Colonic mucosa (tissue), 4 donors: Measurements from ENCODE around the gene CYBB. TPM values are rescaled to one million over a fixed set of nuclear protein-coding genes. Genes with fewer than 3 reads are reported as not detected.

Experiments used
- DNase-seq: peaks from one replicate; pipeline ENCODE4 v3.0.0-alpha.2; 2020
- H3K27ac ChIP-seq: fragments of 200-600 bp; one replicate; pipeline ENCODE4 v1.8.0; 2021
- H3K27me3 ChIP-seq: fragments of 200-600 bp; one replicate; pipeline ENCODE4 v1.8.0; 2021
- H3K36me3 ChIP-seq: fragments of 200-600 bp; one replicate; pipeline ENCODE4 v1.8.0; 2021
- H3K4me1 ChIP-seq: fragments of 200-600 bp; one replicate; pipeline ENCODE4 v1.8.0; 2021; ENCODE audit warnings: mild to moderate bottlenecking
- H3K4me3 ChIP-seq: fragments of 200-600 bp; one replicate; pipeline ENCODE4 v1.8.0; 2021
- H3K9ac ChIP-seq, 2 donors: one replicate each; pipeline ENCODE4 v1.7.0; 2013; ENCODE audit warnings: control low read depth in 2 of 2, low read depth in 2 of 2, low read length in 2 of 2
- H3K9me3 ChIP-seq: fragments of 200-600 bp; one replicate; pipeline ENCODE4 v1.8.0; 2021
- CTCF ChIP-seq: fragments of 200-600 bp; IDR thresholded peaks from one replicate; pipeline ENCODE4 v1.8.0; 2022; ENCODE audit warnings: antibody characterized with exemption, mild to moderate bottlenecking
- intact Hi-C: fragments of 100-400 bp; cut with DNase I; formaldehyde crosslinking; loops from one replicate; pipeline ENCODE4 v1.14.1; 2022
- total RNA-seq, 2 donors: library from RNA; stranded (reverse); fragmentation: NEBNext Ultra II Directional in 1 of 2; extraction: Animal tissue kit (Norgen Biotek cat#: 25700) in 1 of 2; gene quantifications; one replicate each; pipeline ENCODE4 v1.2.1, GENCODE V29; 2021
- donor health status: healthy.
- donor health status: DM: no; HTN: no; CAD: no.
- donor health status: DM: no; HTN: no; CAD: no.

Gene CYBB
- total RNA-seq, 2 donors from 2014 or later, result 7.7 to 18.6 TPM

DNA sequence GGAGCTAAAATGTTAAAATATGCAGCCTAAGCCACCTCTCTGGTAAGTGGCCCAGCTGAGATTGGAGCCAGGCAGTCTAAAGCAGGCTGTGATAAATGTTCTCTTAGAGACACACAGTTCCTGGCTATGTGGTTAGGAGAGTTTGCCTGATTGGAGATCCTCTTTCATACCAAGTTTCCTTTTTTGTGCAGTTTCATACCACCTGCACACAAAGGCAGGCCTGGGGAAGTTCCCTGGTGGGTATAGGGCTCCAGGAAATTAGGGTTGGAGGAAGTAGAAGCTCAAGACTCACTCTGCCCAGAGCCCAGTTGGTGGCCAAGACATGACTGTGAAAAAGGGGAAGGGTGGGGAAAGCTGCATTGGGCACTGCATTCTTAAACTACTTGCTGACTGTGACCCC is 16.9 kb downstream of the CYBB start:
- Histone ChIP-seq H3K27me3 (no peaks in the 10 kb centered on the region), H3K9ac (no peak overlapping the region), H3K9me3 (no peaks in the 10 kb centered on the region), H3K4me1 (no peaks in the 10 kb centered on the region), H3K4me3 (no peak overlapping the region), H3K36me3 (no peaks in the 10 kb centered on the region), H3K27ac (no peak overlapping the region)
- no peak for TF ChIP-seq CTCF
- intact Hi-C loops, result no loop called here
- no peak for DNase-seq

DNA sequence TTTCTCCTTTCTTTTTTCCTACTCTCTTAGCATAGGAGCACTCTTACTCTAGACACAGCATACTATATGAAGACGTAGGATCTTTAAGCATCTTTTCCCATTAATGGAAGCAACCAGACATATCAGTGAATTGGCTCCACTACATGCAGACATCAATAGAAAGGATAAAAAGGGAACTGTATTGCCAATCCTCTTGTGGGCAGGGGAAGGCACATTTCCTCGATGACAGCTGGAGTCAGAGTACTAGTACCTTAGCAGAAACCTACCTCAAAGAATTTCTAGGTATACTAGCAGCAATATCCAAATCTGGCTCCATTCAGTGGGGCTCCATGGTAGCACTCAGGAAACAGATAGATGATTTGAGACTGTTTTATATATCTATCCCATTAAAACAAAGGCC is 20.1 kb downstream of the CYBB start:
- Histone ChIP-seq H3K27me3 (no peaks in the 10 kb centered on the region), H3K4me1 (no peaks in the 10 kb centered on the region), H3K4me3 (no peak overlapping the region), H3K9me3 (no peaks in the 10 kb centered on the region), H3K9ac (no peak overlapping the region), H3K36me3 (no peaks in the 10 kb centered on the region), H3K27ac (no peak overlapping the region)
- TF ChIP-seq CTCF, result no peak
- no peak for DNase-seq
- intact Hi-C loops, result no loop called here

- intact Hi-C loops, result no loop called here
- no peak for TF ChIP-seq CTCF
- H3K9ac ChIP-seq, result no peak overlapping the region
Measured at GRCh38 chrX:37800717-37801116, 20.9 kb downstream of the CYBB start.

DNA sequence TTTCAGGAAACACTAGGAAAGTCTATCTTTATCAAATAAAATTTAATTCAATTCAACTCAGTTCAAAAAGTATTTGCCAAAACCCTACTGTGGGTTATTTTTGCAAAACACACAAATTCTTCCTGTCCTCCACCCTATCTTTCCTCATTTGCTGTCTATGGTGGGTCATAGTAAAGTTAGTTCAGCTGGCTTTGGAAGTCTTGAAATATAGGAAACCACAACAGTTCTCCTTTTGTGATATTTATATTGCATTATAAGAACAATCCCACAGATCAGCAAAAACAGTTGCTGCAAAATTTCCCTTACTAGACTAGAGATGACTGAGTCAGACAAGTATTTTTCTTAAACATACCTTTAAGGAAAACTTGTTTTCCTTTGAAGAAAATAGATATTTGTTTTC is 22.2 kb downstream of the CYBB start:
- no peaks in the 10 kb centered on the region for H3K27me3 ChIP-seq
- no peak for DNase-seq
- H3K27ac ChIP-seq, result no peak overlapping the region
- H3K4me1 ChIP-seq, result no peaks in the 10 kb centered on the region
- H3K36me3 ChIP-seq, result no peaks in the 10 kb centered on the region
- no peak for TF ChIP-seq CTCF
- H3K4me3 ChIP-seq, result no peak overlapping the region
- no peak overlapping the region for H3K9ac ChIP-seq
- intact Hi-C loops, result no loop called here
- no peaks in the 10 kb centered on the region for H3K9me3 ChIP-seq

More at GRCh38 chrX:37800717-37801116, 20.9 kb downstream of the CYBB start:
- H3K4me1 ChIP-seq, result no peaks in the 10 kb centered on the region
- H3K4me3 ChIP-seq, result no peak overlapping the region
- no peaks in the 10 kb centered on the region for H3K27me3 ChIP-seq
- H3K36me3 ChIP-seq, result no peaks in the 10 kb centered on the region
- no peak overlapping the region for H3K27ac ChIP-seq
- no peaks in the 10 kb centered on the region for H3K9me3 ChIP-seq
- no peak for DNase-seq

DNA sequence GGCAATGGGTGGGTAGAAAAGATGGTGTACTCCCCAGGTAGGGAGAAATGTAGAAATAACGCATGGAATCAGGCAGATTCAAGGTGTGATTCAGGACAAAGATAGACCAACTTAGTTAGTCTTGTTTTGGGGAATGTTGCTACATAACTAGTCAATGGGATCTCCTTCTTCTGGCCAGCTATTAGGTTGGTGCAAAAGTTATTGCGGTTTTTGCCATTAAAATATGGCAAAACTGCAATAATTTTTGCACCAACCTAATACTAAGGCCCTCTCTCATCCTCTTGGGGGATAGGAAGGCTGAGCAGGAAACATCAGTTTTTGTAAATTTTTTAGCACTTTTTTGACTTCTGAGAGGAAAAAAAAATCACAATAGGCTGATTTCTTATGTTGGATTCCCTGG is 23.2 kb downstream of the CYBB start:
- no peak overlapping the region for H3K9ac ChIP-seq
- H3K4me3 ChIP-seq, result no peak overlapping the region
- H3K36me3 ChIP-seq, result no peaks in the 10 kb centered on the region
- intact Hi-C loops, result no loop called here
- no peaks in the 10 kb centered on the region for H3K9me3 ChIP-seq
- no peaks in the 10 kb centered on the region for H3K27me3 ChIP-seq
- H3K4me1 ChIP-seq, result no peaks in the 10 kb centered on the region
- no peak overlapping the region for H3K27ac ChIP-seq
- no peak for TF ChIP-seq CTCF
- no peak for DNase-seq

DNA sequence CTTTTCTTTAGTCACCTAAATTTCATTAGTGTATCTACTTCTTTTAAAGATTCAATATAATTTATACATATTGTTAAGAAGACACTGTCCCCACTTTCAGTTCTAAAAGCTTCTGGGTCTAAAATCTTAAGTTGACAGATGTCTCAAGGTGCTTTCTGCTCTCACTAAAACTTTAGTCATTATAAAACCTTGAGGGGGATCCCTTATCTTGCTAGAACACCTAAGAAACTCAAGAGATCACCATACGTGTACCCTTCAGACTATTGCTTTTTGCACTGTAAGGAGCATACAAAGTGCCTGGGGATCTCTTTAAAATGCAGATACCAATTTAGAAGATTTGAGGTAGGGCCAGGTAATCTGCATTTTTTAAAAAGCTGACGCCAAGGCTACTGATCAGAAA is 30.1 kb downstream of the CYBB start:
- no peak for TF ChIP-seq CTCF
- intact Hi-C loops, result no loop called here
- Histone ChIP-seq H3K9me3 (no peaks in the 10 kb centered on the region), H3K4me3 (no peak overlapping the region), H3K4me1 (no peaks in the 10 kb centered on the region), H3K27me3 (no peaks in the 10 kb centered on the region), H3K36me3 (no peaks in the 10 kb centered on the region), H3K9ac (no peak overlapping the region), H3K27ac (no peak overlapping the region)
- DNase-seq, result no peak
